Right ventricle myocardium superior (tissue), 1 donor: ENCODE data around the gene PTPRN2. TPM values are rescaled to one million over a fixed set of nuclear protein-coding genes. Genes with fewer than 3 reads are reported as not detected.

Source experiments
- ATAC-seq: fragments of 200-7000 bp; cut with Tn5 transposase; one replicate; pipeline ENCODE4 v1.9.1; 2020; ENCODE audit warnings: mild to moderate bottlenecking; ENCODE audit not compliant: poor library complexity
- DNase-seq: peaks from one replicate; pipeline ENCODE4 v3.0.0-alpha.2; 2020
- intact Hi-C: fragments of 100-400 bp; cut with DNase I; formaldehyde crosslinking; loops from one replicate; pipeline ENCODE4 v1.11.2; 2022
- total RNA-seq: library from RNA; stranded (reverse); fragmentation: NEBNext Ultra II Directional; extraction: Animal tissue kit (Norgen Biotek cat#: 25700); gene quantifications from one replicate; pipeline ENCODE4 v1.2.1, GENCODE V29; 2021
- donor health status: DM: no; HTN: yes; CAD: no; lungs with severe emphysema.

PTPRN2 gene
- total RNA-seq, 1 donor from 2014 or later: 1.2 TPM

- intact Hi-C loops: no loop called here
- ATAC-seq (no peak), DNase-seq (no peak)
Observed at GRCh38 chr7:158403013-158403821, 184.4 kb downstream of the PTPRN2 start.

- ATAC-seq: no peak
- intact Hi-C loops: no loop called here
Observed at GRCh38 chr7:158402471-158402870, 185.2 kb downstream of the PTPRN2 start.

DNA sequence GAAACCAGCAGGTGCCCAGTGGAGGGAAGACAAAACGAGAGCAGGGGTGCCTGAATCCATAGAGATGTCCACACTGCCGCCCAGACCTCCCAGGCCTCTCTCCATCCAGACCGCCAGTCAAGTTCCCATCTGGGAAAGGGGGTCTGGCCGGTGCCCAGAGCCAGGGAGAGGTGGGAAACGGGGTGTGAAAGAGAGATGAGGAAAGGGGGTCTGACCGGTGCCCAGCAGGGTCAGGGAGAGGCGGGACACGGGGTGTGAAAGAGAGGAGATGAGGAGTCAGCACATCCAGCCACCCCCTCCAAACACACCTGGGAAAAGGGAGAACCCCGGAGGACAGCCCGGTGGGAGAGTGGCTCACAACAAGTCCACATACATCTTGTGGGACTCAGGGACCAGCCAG, 185.8 kb downstream of the PTPRN2 start:
- ATAC-seq (no peak), DNase-seq (no peak)
- intact Hi-C loops: no loop called here

More at GRCh38 chr7:158402471-158402870, 185.2 kb downstream of the PTPRN2 start:
- DNase-seq: no peak

DNA sequence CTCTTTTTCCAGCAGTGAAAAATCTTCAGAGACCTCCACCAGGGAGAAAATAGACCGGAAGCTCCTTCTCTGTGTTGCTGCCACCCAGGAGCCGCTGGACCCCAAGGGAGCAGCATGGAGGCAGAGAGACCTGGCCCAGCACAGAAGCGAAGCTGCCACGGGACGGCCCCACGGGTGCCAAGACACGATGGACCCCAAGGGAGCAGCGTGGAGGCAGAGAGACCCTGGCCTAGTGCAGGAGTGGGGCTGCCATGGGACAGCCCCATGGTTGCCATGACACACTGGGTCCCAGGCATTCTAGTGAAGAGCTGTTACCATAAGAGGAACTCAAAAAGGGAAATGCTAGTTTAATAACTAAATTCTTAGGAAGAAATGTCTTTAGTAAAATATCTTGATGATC, 186.3 kb downstream of the PTPRN2 start:
- ATAC-seq (no peak), DNase-seq (no peak)
- intact Hi-C loops: no loop called here

DNA sequence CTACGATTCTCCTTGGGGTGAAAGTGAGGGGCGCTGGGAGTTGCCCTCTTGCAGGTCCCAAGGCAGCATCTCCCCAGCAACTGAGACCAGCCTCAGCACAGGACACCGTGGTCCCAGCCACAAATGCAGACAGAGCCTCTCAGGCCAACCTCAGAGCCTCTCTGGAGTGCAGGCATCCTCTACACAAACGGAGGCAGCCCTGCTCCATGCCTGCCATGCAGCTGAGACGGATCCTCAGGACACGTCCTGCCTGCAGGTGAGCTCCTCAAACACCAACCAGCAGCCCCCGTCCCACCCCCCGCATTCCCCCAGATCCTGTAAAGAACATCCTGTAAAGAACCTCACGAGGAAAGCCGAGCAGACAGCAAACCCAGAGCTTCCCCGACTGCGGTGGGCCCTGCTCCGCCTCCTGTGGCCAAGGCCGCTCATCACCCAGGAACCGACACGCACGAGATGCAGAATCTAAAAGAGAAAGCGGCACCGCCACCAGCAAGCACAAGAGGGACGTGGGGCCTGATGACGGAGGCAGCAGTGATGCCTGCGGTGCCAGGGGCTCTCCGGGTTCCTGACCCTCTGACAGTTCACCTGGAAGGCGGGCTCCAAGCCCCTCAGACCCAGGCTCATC, 186.9 kb downstream of the PTPRN2 start:
- DNase-seq: no peak
- intact Hi-C loops: no loop called here
- no peak for ATAC-seq

DNA sequence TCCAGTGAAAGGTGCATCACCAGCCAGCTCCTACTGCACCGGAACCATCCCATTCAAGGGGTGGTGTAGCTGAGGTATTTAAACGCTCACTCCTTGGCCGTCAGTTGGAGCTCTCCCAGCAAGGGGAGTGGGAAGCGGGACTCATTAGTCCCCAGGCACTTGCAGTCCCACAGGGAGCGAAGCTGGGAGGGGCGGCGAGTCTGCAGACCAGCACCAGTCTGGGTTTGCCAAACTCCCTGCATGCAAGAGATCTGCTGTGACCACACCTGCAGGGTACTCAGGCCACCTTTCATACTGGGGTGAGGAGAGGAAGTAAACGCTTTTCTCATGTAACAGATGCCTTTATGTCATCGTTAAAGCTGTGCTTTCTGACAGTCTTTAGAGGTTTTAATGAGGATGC, 187.9 kb downstream of the PTPRN2 start:
- intact Hi-C loops: no loop called here
- no peak for ATAC-seq
- no peak for DNase-seq

- intact Hi-C loops: no loop called here
- no peak for DNase-seq
- ATAC-seq: no peak
Observed at GRCh38 chr7:158398750-158399149, 188.9 kb downstream of the PTPRN2 start.

DNA sequence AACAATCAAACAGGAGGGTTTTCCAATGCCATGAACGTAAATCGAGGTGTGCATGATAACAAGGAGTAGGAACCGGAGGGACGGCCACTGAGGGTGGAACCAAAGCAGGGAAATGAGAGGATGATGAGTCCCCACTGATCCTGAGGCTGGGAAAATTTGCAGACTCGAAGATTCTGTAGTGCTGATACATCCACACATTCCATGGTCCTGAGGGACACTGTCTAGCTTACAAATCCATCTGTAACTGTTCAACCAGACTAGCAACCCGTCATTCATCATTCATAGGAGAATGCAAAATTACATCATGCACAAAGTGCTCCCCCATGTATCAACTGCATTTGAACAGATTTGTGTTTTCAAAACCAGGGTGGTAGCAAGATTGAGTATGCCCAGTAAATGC, 189.7 kb downstream of the PTPRN2 start:
- ATAC-seq (no peak), DNase-seq (no peak)
- intact Hi-C loops: no loop called here

- DNase-seq (no peak), ATAC-seq (no peak)
Observed at GRCh38 chr7:158396982-158397862, 190.4 kb downstream of the PTPRN2 start.

GRCh38 chr7:158396301-158396905, 191.2 kb downstream of the PTPRN2 start:
- no peak for DNase-seq
- no peak for ATAC-seq
- intact Hi-C loops: no loop called here

More at GRCh38 chr7:158396982-158397862, 190.4 kb downstream of the PTPRN2 start:
- intact Hi-C loops: no loop called here

DNA sequence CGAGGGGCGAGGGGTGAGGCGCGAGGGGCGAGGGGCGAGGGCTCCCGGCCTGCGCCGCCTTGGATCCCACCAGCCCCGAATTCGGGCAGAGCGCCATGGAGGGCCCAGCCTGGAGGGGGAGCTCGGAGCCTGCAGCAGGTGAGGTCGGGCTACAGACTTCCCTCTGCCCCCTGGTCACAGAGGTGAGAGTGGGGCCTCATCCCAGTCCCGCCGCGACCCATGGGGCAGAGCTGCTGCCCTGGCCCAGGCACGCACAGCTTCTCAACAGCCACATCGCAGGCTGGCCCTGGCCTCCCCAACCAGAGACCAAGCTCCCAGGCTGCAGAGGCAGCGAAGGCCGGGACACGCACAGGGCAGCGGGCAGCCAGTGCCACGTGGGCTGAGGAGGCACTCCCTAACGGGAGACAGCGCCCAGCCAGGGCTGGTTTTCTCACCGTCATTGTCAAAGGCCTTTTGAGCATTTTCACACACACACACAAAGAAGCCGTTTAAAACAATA, 191.8 kb downstream of the PTPRN2 start:
- ATAC-seq: no peak
- no peak for DNase-seq
- intact Hi-C loops: no loop called here

- intact Hi-C loops: no loop called here
- DNase-seq (no peak), ATAC-seq (no peak)
Observed at GRCh38 chr7:158395349-158395748, 192.3 kb downstream of the PTPRN2 start.

DNA sequence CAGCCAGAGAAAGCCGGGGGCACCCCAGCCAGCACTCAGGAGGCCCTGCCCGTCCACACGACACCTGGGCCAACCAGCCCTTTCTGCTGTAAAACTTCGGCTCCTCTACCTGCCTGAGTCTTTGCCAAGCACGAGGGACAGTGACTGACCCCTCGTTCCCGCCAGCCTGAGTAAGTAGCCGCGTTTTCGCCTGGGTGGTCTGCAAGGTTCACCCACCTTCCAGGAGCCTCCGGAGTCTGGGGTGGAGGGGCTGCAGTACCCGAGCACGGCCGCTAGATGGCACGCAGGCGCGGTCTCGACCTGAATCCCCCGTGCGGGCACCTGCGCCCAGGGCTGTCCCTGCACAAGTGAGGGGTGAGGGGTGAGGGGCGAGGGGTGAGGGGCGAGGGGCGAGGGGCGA, 192.7 kb downstream of the PTPRN2 start:
- DNase-seq (no peak), ATAC-seq (no peak)
- intact Hi-C loops: no loop called here

GRCh38 chr7:158393926-158394625, 193.5 kb downstream of the PTPRN2 start:
- DNase-seq: no peak
- no peak for ATAC-seq
- intact Hi-C loops: no loop called here

GRCh38 chr7:158392251-158392650, 195.4 kb downstream of the PTPRN2 start:
- intact Hi-C loops: no loop called here
- DNase-seq (no peak), ATAC-seq (no peak)

GRCh38 chr7:158391541-158391940, 196.1 kb downstream of the PTPRN2 start:
- no peak for DNase-seq
- intact Hi-C loops: no loop called here
- ATAC-seq: no peak

GRCh38 chr7:158391141-158391540, 196.5 kb downstream of the PTPRN2 start:
- intact Hi-C loops: no loop called here
- DNase-seq: no peak
- no peak for ATAC-seq

GRCh38 chr7:158390460-158390859, 197.2 kb downstream of the PTPRN2 start:
- intact Hi-C loops: no loop called here
- no peak for DNase-seq
- no peak for ATAC-seq
